OCI-LY7 (cell line): Measurements from ENCODE around the gene NUBP2. TPM values are rescaled to one million over a fixed set of nuclear protein-coding genes. Genes with fewer than 3 reads are reported as not detected.

ENCODE experiments used
- BruUV-seq: library from RNA; stranded (reverse); fragments of 400-500 nt; replicated peaks from 2 replicates; lab custom pipeline; 2021; lab: Mats Ljungman, UMichigan
- CTCF ChIA-PET: fragments of 300-600 bp; sonication (Branson Sonifier 250); formaldehyde crosslinking; loops from one replicate; lab custom pipeline; 2022; ENCODE audit warnings: antibody characterized with exemption; ENCODE audit not compliant: unreplicated experiment; lab: Charles Lee
- POLR2A ChIA-PET: fragments of 300-600 bp; sonication (Branson Sonifier 250); formaldehyde crosslinking; loops from one replicate; lab custom pipeline; 2022; ENCODE audit warnings: antibody characterized with exemption; lab: Charles Lee
- DNase-seq: peaks from one replicate; pipeline ENCODE4 v3.0.0-alpha.2; 2015; ENCODE audit warnings: low spot score
- H2AFZ ChIP-seq: fragments of 200-600 bp; sonication (generic), shearing (Covaris generic); 2 replicates; pipeline ENCODE4 v1.6.1; 2014; ENCODE audit warnings: mild to moderate bottlenecking, antibody characterized with exemption, low read length, moderate library complexity
- H3K27ac ChIP-seq: fragments of 200-600 bp; sonication (generic); 2 replicates; pipeline ENCODE4 v1.5.1; 2014; ENCODE audit warnings: mixed run types, low read depth, mild to moderate bottlenecking, moderate library complexity, low read length, inconsistent platforms; ENCODE audit not compliant: poor library complexity, severe bottlenecking
- H3K36me3 ChIP-seq: fragments of 200-600 bp; sonication (generic); 2 replicates; pipeline ENCODE4 v1.6.1; 2014; ENCODE audit warnings: mild to moderate bottlenecking, antibody characterized with exemption, low read length, moderate library complexity, mixed read lengths; ENCODE audit not compliant: insufficient read depth
- H3K4me1 ChIP-seq: fragments of 200-600 bp; sonication (generic); 2 replicates; pipeline ENCODE4 v1.5.1; 2014; ENCODE audit warnings: mild to moderate bottlenecking, low read length; ENCODE audit not compliant: insufficient read depth, poor library complexity, severe bottlenecking
- H3K4me2 ChIP-seq: fragments of 200-600 bp; sonication (generic); 2 replicates; pipeline ENCODE4 v1.6.1; 2014; ENCODE audit warnings: mild to moderate bottlenecking, low read length
- H3K4me3 ChIP-seq: fragments of 200-600 bp; sonication (generic); 2 replicates; pipeline ENCODE4 v1.5.1; 2014; ENCODE audit warnings: mild to moderate bottlenecking, low read depth, low read length; ENCODE audit not compliant: poor library complexity, severe bottlenecking
- H3K79me2 ChIP-seq: fragments of 200-600 bp; sonication (generic); 2 replicates; pipeline ENCODE4 v1.6.1; 2016; ENCODE audit warnings: low read depth, mild to moderate bottlenecking, low read length, moderate library complexity, mixed read lengths; ENCODE audit not compliant: insufficient read depth
- H3K9me2 ChIP-seq: fragments of 200-600 bp; sonication (generic); 2 replicates; pipeline ENCODE4 v1.6.1; 2016; ENCODE audit warnings: mild to moderate bottlenecking, low read length, mixed read lengths; ENCODE audit not compliant: insufficient read depth
- H3K9me3 ChIP-seq: fragments of 200-600 bp; sonication (generic); 2 replicates; pipeline ENCODE4 v1.6.1; 2014; ENCODE audit warnings: mild to moderate bottlenecking, mixed run types, low read length, mixed read lengths
- H4K20me1 ChIP-seq: fragments of 200-600 bp; sonication (generic); 2 replicates; pipeline ENCODE4 v1.6.1; 2014; ENCODE audit warnings: mild to moderate bottlenecking, antibody characterized with exemption, low read length, moderate library complexity, mixed read lengths; ENCODE audit not compliant: insufficient read depth
- EZH2phosphoT487 ChIP-seq: fragments of 200-600 bp; sonication (generic); IDR thresholded peaks from 2 replicates; pipeline ENCODE4 v1.6.1; 2018; ENCODE audit warnings: low read depth, borderline replicate concordance, mild to moderate bottlenecking, mixed run types, antibody characterized with exemption, low read length, moderate library complexity, mixed read lengths
- intact Hi-C: fragments of 100-400 bp; cut with micrococcal nuclease; formaldehyde crosslinking; loops from one replicate; pipeline ENCODE4 v1.10.0; 2022; ENCODE audit not compliant: unreplicated experiment
- total RNA-seq, 2 experiments: library from RNA; depleted of rRNA in 1 of 2; stranded (reverse); fragments of >200 nt in 1 of 2; shearing (Covaris generic) in 1 of 2; gene quantifications; 2 replicates each; pipeline ENCODE4 v1.2.3, GENCODE V29; 2014 to 2022
- TF ChIP-seq, protein P1 (sequence below): fragments of 200-600 bp; sonication (generic); conservative IDR thresholded peaks from 2 replicates; pipeline ENCODE4 v1.5.1; 2014; ENCODE audit warnings: mild to moderate bottlenecking, antibody characterized with exemption, low read length, moderate library complexity, mixed read lengths

The NUBP2 gene
- total RNA-seq, 2 experiments from 2014 or later = 62.7 to 94.9 TPM

GRCh38 chr16:1768061-1768766 is 14.5 kb upstream of the NUBP2 start:
- Histone ChIP-seq H2AFZ (no peak overlapping the region), H3K4me2 (no peak overlapping the region), H3K9me3 (no peaks in the 10 kb centered on the region), H3K4me1 (peaks cover 10% of the 10 kb centered on the region), H4K20me1 (no peaks in the 10 kb centered on the region), H3K36me3 (peaks cover 75% of the 10 kb centered on the region), H3K79me2 (peaks cover 12% of the 10 kb centered on the region; the same call in 1 of the 2 replicates), H3K27ac (no peak overlapping the region), H3K4me3 (no peak overlapping the region), H3K9me2 (no peaks in the 10 kb centered on the region)
- CTCF ChIA-PET = no interaction called here
- BruUV-seq = no TSS peak
- intact Hi-C loops = no loop called here
- POLR2A ChIA-PET = no interaction called here
- DNase-seq = no peak
- no peak for TF ChIP-seq EZH2phosphoT487
- TF ChIP-seq, protein P1, sequence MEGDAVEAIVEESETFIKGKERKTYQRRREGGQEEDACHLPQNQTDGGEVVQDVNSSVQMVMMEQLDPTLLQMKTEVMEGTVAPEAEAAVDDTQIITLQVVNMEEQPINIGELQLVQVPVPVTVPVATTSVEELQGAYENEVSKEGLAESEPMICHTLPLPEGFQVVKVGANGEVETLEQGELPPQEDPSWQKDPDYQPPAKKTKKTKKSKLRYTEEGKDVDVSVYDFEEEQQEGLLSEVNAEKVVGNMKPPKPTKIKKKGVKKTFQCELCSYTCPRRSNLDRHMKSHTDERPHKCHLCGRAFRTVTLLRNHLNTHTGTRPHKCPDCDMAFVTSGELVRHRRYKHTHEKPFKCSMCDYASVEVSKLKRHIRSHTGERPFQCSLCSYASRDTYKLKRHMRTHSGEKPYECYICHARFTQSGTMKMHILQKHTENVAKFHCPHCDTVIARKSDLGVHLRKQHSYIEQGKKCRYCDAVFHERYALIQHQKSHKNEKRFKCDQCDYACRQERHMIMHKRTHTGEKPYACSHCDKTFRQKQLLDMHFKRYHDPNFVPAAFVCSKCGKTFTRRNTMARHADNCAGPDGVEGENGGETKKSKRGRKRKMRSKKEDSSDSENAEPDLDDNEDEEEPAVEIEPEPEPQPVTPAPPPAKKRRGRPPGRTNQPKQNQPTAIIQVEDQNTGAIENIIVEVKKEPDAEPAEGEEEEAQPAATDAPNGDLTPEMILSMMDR = no peak

DNA sequence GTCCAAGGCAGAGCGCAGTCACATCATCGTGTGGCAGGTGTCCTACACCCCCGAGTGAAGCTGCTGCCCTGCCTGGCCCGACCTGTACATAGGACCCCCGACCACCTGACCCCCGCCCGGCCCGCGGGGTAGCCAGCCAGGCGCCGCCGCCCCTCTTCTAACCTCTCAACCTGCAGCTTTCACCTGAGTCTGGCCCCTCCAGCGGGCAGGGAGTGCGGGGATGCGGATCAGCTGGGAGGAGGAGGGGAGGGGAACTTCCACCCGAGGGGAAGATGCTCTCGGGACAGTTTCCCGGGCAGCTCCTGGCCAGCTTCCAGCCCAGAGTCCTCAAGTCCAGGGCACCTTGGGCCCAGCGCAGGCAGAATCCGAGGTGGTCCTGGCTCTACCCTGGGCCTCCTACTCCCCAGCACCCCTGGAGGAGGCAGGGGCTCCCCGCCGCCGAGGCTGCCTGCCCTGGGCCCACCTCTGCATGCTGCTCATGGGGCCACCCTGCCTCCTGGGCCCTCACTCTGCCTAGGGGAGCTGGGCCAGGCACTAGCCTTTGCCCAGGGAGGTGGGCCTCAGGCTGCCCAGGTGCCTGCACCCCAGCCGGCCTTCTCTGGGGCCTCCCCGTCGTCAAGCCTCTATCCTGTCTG is 13.9 kb upstream of the NUBP2 start:
- CTCF ChIA-PET = no interaction called here
- Histone ChIP-seq H3K4me2 (no peak overlapping the region), H3K4me3 (no peak overlapping the region), H3K36me3 (peaks cover 74% of the 10 kb centered on the region), H3K79me2 (peaks cover 17% of the 10 kb centered on the region; the same call in 1 of the 2 replicates), H3K9me2 (no peaks in the 10 kb centered on the region), H3K27ac (no peak overlapping the region), H4K20me1 (no peaks in the 10 kb centered on the region), H2AFZ (no peak overlapping the region), H3K9me3 (no peaks in the 10 kb centered on the region), H3K4me1 (peaks cover 10% of the 10 kb centered on the region)
- intact Hi-C loops = no loop called here
- POLR2A ChIA-PET = no interaction called here
- TF ChIP-seq, protein P1 = no peak
- no peak for TF ChIP-seq EZH2phosphoT487
- BruUV-seq = TSS peak; percentile 48
- no peak for DNase-seq
